HG03342 (cell line): Measurements from ENCODE around the gene CCDC59.

Source experiments
- ATAC-seq: cut with Tn5 transposase; IDR thresholded peaks from one replicate; pipeline ENCODE4 v1.9.1; 2021; ENCODE audit warnings: mild to moderate bottlenecking, moderate library complexity; ENCODE audit not compliant: unreplicated experiment

CCDC59 gene

GRCh38 chr12:82325540-82326336, 32.4 kb downstream of the CCDC59 start:
- ATAC-seq, result no peak

- no peak for ATAC-seq
These were observed 38.9 kb downstream of the CCDC59 start for GRCh38 chr12:82319276-82319675.

GRCh38 chr12:82314406-82314892, 43.7 kb downstream of the CCDC59 start:
- ATAC-seq, result no peak
